HEK293T (cell line): Measurements from ENCODE around the gene BRD7.

Source experiments
- BHLHE40 ChIP-seq: fragments of 450-650 bp; IDR thresholded peaks from 2 replicates; pipeline ENCODE4 v1.6.1; 2016; ENCODE audit warnings: mild to moderate bottlenecking, moderate library complexity, borderline replicate concordance
- CTBP1 ChIP-seq: fragments of 450-650 bp; IDR thresholded peaks from 2 replicates; pipeline ENCODE4 v1.6.1; 2016; ENCODE audit warnings: borderline replicate concordance
- ELF4 ChIP-seq: fragments of 450-650 bp; IDR thresholded peaks from 2 replicates; pipeline ENCODE4 v1.6.1; 2017; ENCODE audit warnings: antibody characterized with exemption
- FOXA1 ChIP-seq: fragments of 450-650 bp; IDR thresholded peaks from 2 replicates; pipeline ENCODE4 v1.6.1; 2016; ENCODE audit warnings: mild to moderate bottlenecking
- FOXK2 ChIP-seq: fragments of 450-650 bp; IDR thresholded peaks from 2 replicates; pipeline ENCODE4 v1.6.1; 2016; ENCODE audit warnings: mild to moderate bottlenecking
- FOXM1 ChIP-seq: fragments of 450-650 bp; IDR thresholded peaks from 2 replicates; pipeline ENCODE4 v1.6.1; 2017; ENCODE audit warnings: mild to moderate bottlenecking, borderline replicate concordance
- HDGF ChIP-seq: fragments of 450-650 bp; IDR thresholded peaks from 2 replicates; pipeline ENCODE4 v1.6.1; 2017; ENCODE audit warnings: antibody characterized with exemption, borderline replicate concordance
- LEF1 ChIP-seq: fragments of 450-650 bp; IDR thresholded peaks from 2 replicates; pipeline ENCODE4 v1.6.1; 2017; ENCODE audit warnings: mild to moderate bottlenecking, borderline replicate concordance
- NFRKB ChIP-seq: fragments of 450-650 bp; IDR thresholded peaks from 2 replicates; pipeline ENCODE4 v1.6.1; 2016; ENCODE audit warnings: mild to moderate bottlenecking, moderate library complexity
- PKNOX1 ChIP-seq: fragments of 450-650 bp; IDR thresholded peaks from 2 replicates; pipeline ENCODE4 v1.6.1; 2016
- SP1 ChIP-seq: fragments of 450-650 bp; IDR thresholded peaks from 2 replicates; pipeline ENCODE4 v1.6.1; 2017
- SUZ12 ChIP-seq: fragments of 450-650 bp; IDR thresholded peaks from 2 replicates; pipeline ENCODE4 v1.6.1; 2016; ENCODE audit warnings: mild to moderate bottlenecking
- TARDBP ChIP-seq: fragments of 450-650 bp; IDR thresholded peaks from 2 replicates; pipeline ENCODE4 v1.6.1; 2016
- ZNF384 ChIP-seq: fragments of 450-650 bp; IDR thresholded peaks from 2 replicates; pipeline ENCODE4 v1.6.1; 2016

GRCh38 chr16:50276801-50277555 is 91.8 kb downstream of the BRD7 start:
- TF ChIP-seq FOXA1 (no peak), BHLHE40 (no peak), TARDBP (no peak), PKNOX1 (no peak), HDGF (no peak), FOXM1 (no peak), SUZ12 (no peak), ZNF384 (no peak), NFRKB (no peak), LEF1 (no peak), SP1 (no peak), CTBP1 (no peak), ELF4 (no peak), FOXK2 (no peak)
